Fibroblast of mammary gland (primary cell): ENCODE results near the gene STT3B.

Experiments used
- DNase-seq: peaks from one replicate; pipeline ENCODE4 v3.0.0-alpha.2; 2010; ENCODE audit warnings: low read depth
- H3K4me3 ChIP-seq: 2 replicates; pipeline ENCODE4 v1.5.1; 2011; ENCODE audit warnings: low read depth, mild to moderate bottlenecking, low read length, moderate library complexity; ENCODE audit not compliant: control insufficient read depth
- CTCF ChIP-seq: conservative IDR thresholded peaks from 2 replicates; pipeline ENCODE4 v1.5.1; 2011; ENCODE audit warnings: low read depth, low read length, inconsistent platforms; ENCODE audit not compliant: control insufficient read depth, insufficient read depth

Gene STT3B

GRCh38 chr3:31536497-31536896 is 3.8 kb downstream of the STT3B start:
- DNase-seq, result no peak
- TF ChIP-seq CTCF, result no peak
- H3K4me3 ChIP-seq, result no peak overlapping the region

- no peak overlapping the region for H3K4me3 ChIP-seq
- TF ChIP-seq CTCF, result no peak
- DNase-seq, result no peak
Observed at GRCh38 chr3:31538801-31539200, 6.1 kb downstream of the STT3B start.

- DNase-seq, result no peak
- H3K4me3 ChIP-seq, result no peak overlapping the region
- no peak for TF ChIP-seq CTCF
Observed at GRCh38 chr3:31539275-31539674, 6.5 kb downstream of the STT3B start.

GRCh38 chr3:31541089-31541488 is 8.4 kb downstream of the STT3B start:
- no peak for TF ChIP-seq CTCF
- DNase-seq, result peak; percentile 65
- H3K4me3 ChIP-seq, result no peak overlapping the region

- TF ChIP-seq CTCF, result no peak
- no peak overlapping the region for H3K4me3 ChIP-seq
- no peak for DNase-seq
Observed at GRCh38 chr3:31542246-31542645, 9.5 kb downstream of the STT3B start.

- no peak overlapping the region for H3K4me3 ChIP-seq
Observed at GRCh38 chr3:31543375-31543774, 10.7 kb downstream of the STT3B start.

More at GRCh38 chr3:31543375-31543774, 10.7 kb downstream of the STT3B start:
- peak; percentile 62 for DNase-seq
- TF ChIP-seq CTCF, result no peak
